NCI-H187 treated with DMSO at 0.1 percent for 48 hours (cell line): Measurements from ENCODE around the gene IPO4.

ENCODE experiments used
- DNase-seq: peaks from one replicate; lab custom pipeline; 2025; lab: John Stamatoyannopoulos, UW

The IPO4 gene

GRCh38 chr14:24194873-24195185, 6.2 kb upstream of the IPO4 start:
- no peak for DNase-seq

- DNase-seq = no peak
Observed at GRCh38 chr14:24194186-24194872, 5.7 kb upstream of the IPO4 start.

GRCh38 chr14:24192933-24193332, 4.3 kb upstream of the IPO4 start:
- no peak for DNase-seq

GRCh38 chr14:24190416-24190815, 1.8 kb upstream of the IPO4 start:
- no peak for DNase-seq

GRCh38 chr14:24189460-24189859, 844 bp upstream of the IPO4 start:
- DNase-seq = no peak

- no peak for DNase-seq
Observed at GRCh38 chr14:24189059-24189375, 401 bp upstream of the IPO4 start.

GRCh38 chr14:24187539-24187915, 1.1 kb downstream of the IPO4 start:
- DNase-seq = no peak

- DNase-seq = no peak
Observed at GRCh38 chr14:24186831-24187538, 1.6 kb downstream of the IPO4 start.

- DNase-seq = no peak
Observed at GRCh38 chr14:24185741-24186140, 2.9 kb downstream of the IPO4 start.

GRCh38 chr14:24185026-24185425, 3.6 kb downstream of the IPO4 start:
- DNase-seq = no peak

- no peak for DNase-seq
Observed at GRCh38 chr14:24184104-24184970, 4.3 kb downstream of the IPO4 start.

- no peak for DNase-seq
Observed at GRCh38 chr14:24183014-24183481, 5.6 kb downstream of the IPO4 start.

GRCh38 chr14:24182110-24182882, 6.3 kb downstream of the IPO4 start:
- DNase-seq = no peak

GRCh38 chr14:24181371-24182077, 7.1 kb downstream of the IPO4 start:
- no peak for DNase-seq

- DNase-seq = no peak
Observed at GRCh38 chr14:24179961-24180796, 8.4 kb downstream of the IPO4 start.

- no peak for DNase-seq
Observed at GRCh38 chr14:24179294-24179960, 9.2 kb downstream of the IPO4 start.

GRCh38 chr14:24178399-24179178, 10.0 kb downstream of the IPO4 start:
- DNase-seq = no peak

GRCh38 chr14:24177891-24178290, 10.7 kb downstream of the IPO4 start:
- no peak for DNase-seq
